AG04450 (cell line): Measurements from ENCODE around the gene CARMIL1. TPM values are rescaled to one million over a fixed set of nuclear protein-coding genes. Genes with fewer than 3 reads are reported as not detected.

ENCODE experiments used
- CTCF ChIA-PET: fragments of 300-600, 350-600 bp; formaldehyde crosslinking; extraction: SDS; loops from one replicate; lab custom pipeline; 2022; ENCODE audit warnings: antibody characterized with exemption, inconsistent platforms; lab: Charles Lee
- POLR2A ChIA-PET: fragments of 350-600 bp; formaldehyde crosslinking; extraction: SDS; loops from one replicate; lab custom pipeline; 2021; ENCODE audit warnings: antibody characterized with exemption, inconsistent platforms; lab: Yijun Ruan, JAX
- DNase-seq: peaks from one replicate; pipeline ENCODE4 v3.0.0-alpha.2; 2011; ENCODE audit warnings: low read depth, low spot score
- H3K27ac ChIP-seq: one replicate; pipeline ENCODE4 v1.5.1; 2012; ENCODE audit warnings: low read depth, low read length, control low read depth
- H3K27me3 ChIP-seq: one replicate; pipeline ENCODE4 v1.6.0; 2012; ENCODE audit warnings: low read length; ENCODE audit not compliant: control insufficient read depth, insufficient read depth
- H3K4me3 ChIP-seq: 2 replicates; pipeline ENCODE4 v1.5.1; 2011; ENCODE audit warnings: mild to moderate bottlenecking, low read depth, low read length, control low read depth
- H3K9me3 ChIP-seq: 2 replicates; pipeline ENCODE4 v1.5.1; 2012; ENCODE audit warnings: low read length; ENCODE audit not compliant: control insufficient read depth, insufficient read depth
- polyA plus RNA-seq: library from polyadenylated mRNA; depleted of rRNA; stranded (reverse); fragments of >200 nt; gene quantifications from 2 replicates; pipeline ENCODE4 v1.2.3, GENCODE V29; 2011
- TF ChIP-seq, protein P1 (sequence below): IDR thresholded peaks from 2 replicates; pipeline ENCODE4 v1.5.1; 2011; ENCODE audit warnings: low read depth, low read length, control low read depth, inconsistent platforms

CARMIL1 gene
- polyA plus RNA-seq, 1 experiment, result 0.55 TPM

DNA sequence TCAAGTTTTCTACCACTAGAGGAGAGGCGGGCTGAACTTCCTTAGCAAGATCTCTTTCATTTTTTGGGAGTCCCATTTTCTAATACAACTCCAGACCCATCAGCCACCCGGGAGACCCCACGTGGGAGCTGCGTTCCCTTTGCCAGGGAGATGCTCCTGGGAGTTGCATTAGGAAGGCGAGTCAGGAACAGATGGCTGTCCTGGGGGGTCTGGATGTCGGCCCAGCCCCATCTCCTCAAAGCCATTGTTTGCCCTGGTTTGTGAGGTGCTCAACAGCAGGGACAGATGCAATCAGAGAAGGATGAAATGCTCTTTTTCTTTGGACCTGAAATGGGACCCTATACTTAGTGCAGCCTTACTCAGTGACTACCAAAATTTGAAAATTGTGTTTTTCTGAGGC, 39.4 kb downstream of the CARMIL1 start:
- ChIA-PET POLR2A (no interaction called here), CTCF (interaction anchor here (1.1 kb wide), 1 partner anchor 40 kb away, joined by 3 read pairs; no protein-coding TSS in a partner anchor)
- DNase-seq, result no peak
- H3K27me3 ChIP-seq, result no peaks in the 10 kb centered on the region
- TF ChIP-seq, protein P1, sequence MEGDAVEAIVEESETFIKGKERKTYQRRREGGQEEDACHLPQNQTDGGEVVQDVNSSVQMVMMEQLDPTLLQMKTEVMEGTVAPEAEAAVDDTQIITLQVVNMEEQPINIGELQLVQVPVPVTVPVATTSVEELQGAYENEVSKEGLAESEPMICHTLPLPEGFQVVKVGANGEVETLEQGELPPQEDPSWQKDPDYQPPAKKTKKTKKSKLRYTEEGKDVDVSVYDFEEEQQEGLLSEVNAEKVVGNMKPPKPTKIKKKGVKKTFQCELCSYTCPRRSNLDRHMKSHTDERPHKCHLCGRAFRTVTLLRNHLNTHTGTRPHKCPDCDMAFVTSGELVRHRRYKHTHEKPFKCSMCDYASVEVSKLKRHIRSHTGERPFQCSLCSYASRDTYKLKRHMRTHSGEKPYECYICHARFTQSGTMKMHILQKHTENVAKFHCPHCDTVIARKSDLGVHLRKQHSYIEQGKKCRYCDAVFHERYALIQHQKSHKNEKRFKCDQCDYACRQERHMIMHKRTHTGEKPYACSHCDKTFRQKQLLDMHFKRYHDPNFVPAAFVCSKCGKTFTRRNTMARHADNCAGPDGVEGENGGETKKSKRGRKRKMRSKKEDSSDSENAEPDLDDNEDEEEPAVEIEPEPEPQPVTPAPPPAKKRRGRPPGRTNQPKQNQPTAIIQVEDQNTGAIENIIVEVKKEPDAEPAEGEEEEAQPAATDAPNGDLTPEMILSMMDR, result no peak
- no peak overlapping the region for H3K4me3 ChIP-seq
- H3K27ac ChIP-seq, result no peak overlapping the region
- no peaks in the 10 kb centered on the region for H3K9me3 ChIP-seq

DNA sequence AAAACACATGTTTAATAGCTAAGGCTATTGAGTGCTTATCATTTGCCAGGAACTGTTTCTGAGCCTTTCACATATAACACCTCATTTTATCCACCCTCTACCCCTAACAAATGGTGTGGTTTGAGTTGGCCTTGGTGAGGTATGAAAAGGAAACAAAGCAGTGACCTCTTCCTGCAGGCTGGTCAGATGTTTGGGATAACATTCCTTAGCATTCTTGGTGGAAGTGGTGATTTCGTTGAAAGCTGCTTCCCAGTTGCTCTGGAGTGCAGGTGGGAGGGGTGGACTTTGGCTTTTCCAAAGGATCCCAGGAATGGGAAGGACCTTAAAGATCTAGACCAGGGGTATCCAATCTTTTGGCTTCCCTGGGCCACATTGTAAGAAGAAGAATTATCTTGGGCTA, 41.3 kb downstream of the CARMIL1 start:
- POLR2A ChIA-PET, result no interaction called here
- Histone ChIP-seq H3K9me3 (no peaks in the 10 kb centered on the region), H3K4me3 (no peak overlapping the region), H3K27ac (no peak overlapping the region), H3K27me3 (no peaks in the 10 kb centered on the region)
- DNase-seq, result no peak
- CTCF ChIA-PET, result interaction anchor here (1.1 to 1.3 kb wide), 2 partner anchors 8 to 97 kb away, joined by 3 read pairs; no protein-coding TSS in a partner anchor
- TF ChIP-seq, protein P1, result no peak

DNA sequence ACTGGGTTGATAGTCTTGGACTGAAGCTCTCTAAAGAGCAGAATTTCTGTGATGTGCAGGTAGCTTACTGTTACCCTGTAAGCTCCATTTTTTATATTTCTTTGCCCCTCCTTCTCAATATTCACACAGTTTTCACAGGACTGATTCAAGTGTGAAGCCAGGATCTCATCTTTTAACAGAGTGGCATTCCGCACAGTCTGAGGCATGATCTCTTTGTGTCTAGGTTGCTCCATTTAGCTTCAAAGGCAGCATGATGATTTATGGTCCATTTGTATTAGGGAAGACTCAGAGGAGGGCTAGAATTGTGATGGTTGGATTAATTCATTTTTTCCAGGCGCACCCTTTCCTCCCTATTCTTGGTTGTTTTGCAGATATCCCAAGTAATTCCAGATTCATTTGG, 43.5 kb downstream of the CARMIL1 start:
- ChIA-PET CTCF (no interaction called here), POLR2A (no interaction called here)
- no peak overlapping the region for H3K27ac ChIP-seq
- H3K9me3 ChIP-seq, result no peaks in the 10 kb centered on the region
- TF ChIP-seq, protein P1, result no peak
- DNase-seq, result no peak
- H3K27me3 ChIP-seq, result no peaks in the 10 kb centered on the region
- H3K4me3 ChIP-seq, result no peak overlapping the region

- ChIA-PET POLR2A (no interaction called here), CTCF (interaction anchor here (1.1 to 2.0 kb wide), 3 partner anchors 10 to 58 kb away, joined by 3 to 9 read pairs (median 4); no protein-coding TSS in a partner anchor)
- H3K4me3 ChIP-seq, result no peak overlapping the region
- H3K27me3 ChIP-seq, result no peaks in the 10 kb centered on the region
- no peaks in the 10 kb centered on the region for H3K9me3 ChIP-seq
- no peak overlapping the region for H3K27ac ChIP-seq
- no peak for DNase-seq
- TF ChIP-seq, protein P1, result no peak
These were observed 45.0 kb downstream of the CARMIL1 start for GRCh38 chr6:25324066-25324762.

- no peaks in the 10 kb centered on the region for H3K9me3 ChIP-seq
- no peak overlapping the region for H3K4me3 ChIP-seq
- H3K27me3 ChIP-seq, result no peaks in the 10 kb centered on the region
- TF ChIP-seq, protein P1, result no peak
- no peak overlapping the region for H3K27ac ChIP-seq
- DNase-seq, result no peak
- ChIA-PET POLR2A (no interaction called here), CTCF (interaction anchor here (2.0 kb wide), 1 partner anchor 60 kb away, joined by 9 read pairs; no protein-coding TSS in a partner anchor)
These were observed 47.0 kb downstream of the CARMIL1 start for GRCh38 chr6:25326126-25326525.
